BLaER1 (cell line): ENCODE measurements around the gene XPA.

Experiments
- H3K27ac ChIP-seq: shearing (Covaris generic); formaldehyde crosslinking; 2 replicates; pipeline ENCODE4 v1.8.1; 2022
- H3K27me3 ChIP-seq: shearing (Covaris generic); formaldehyde crosslinking; 2 replicates; pipeline ENCODE4 v1.8.1; 2022
- H3K36me3 ChIP-seq: shearing (Covaris generic); formaldehyde crosslinking; 2 replicates; pipeline ENCODE4 v1.8.1; 2022
- H3K4me1 ChIP-seq: shearing (Covaris generic); formaldehyde crosslinking; 2 replicates; pipeline ENCODE4 v1.8.1; 2022
- H3K4me2 ChIP-seq: shearing (Covaris generic); formaldehyde crosslinking; 2 replicates; pipeline ENCODE4 v1.8.1; 2022
- H3K4me3 ChIP-seq: shearing (Covaris generic); formaldehyde crosslinking; 2 replicates; pipeline ENCODE4 v1.8.1; 2022
- H3K9ac ChIP-seq: shearing (Covaris generic); formaldehyde crosslinking; 2 replicates; pipeline ENCODE4 v1.8.1; 2022
- H3K9me3 ChIP-seq: shearing (Covaris generic); formaldehyde crosslinking; 2 replicates; pipeline ENCODE4 v1.8.1; 2022
- H4K20me1 ChIP-seq: shearing (Covaris generic); formaldehyde crosslinking; 2 replicates; pipeline ENCODE4 v1.8.1; 2022
- Cebpa-rat ChIP-seq: shearing (Covaris generic); IDR thresholded peaks from 2 replicates; pipeline ENCODE4 v1.8.1; 2022

Gene XPA

DNA sequence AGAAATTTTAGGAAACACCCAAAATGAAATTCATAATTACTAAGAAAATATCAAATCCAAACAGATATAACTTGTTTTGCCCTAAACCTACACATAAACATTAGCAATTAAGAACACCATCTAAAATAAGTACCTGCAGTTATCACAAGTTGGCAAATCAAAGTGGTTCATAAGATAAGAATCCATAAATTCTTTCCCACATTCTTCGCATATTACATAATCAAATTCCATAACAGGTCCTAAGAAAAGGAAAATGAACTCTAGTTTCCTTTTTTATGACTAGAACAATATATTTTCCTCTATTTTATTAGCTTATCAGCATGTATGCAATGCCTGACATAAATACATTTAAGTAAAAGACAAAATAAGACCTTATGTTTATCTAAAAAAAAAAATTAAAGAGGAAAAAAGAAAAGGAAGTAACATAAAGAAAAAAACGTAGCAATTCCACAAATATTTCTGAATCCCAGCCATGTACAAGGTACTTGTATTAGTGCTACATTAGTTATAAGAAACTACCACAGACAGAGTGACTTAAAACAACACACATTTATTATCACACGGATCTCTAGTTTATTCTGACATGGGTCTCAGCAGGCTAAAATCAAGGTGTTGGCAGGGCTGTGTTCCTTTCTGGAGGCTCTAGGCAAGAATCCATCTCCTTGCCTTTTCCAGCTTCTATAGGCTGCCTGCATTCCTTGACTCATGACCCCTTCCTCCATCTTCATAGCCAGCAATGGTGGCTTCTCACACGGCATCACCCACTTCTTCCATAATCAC lies 7.5 kb downstream of the XPA start:
- H3K36me3 ChIP-seq: peaks cover 60% of the 10 kb centered on the region
- H3K27ac ChIP-seq: no peak overlapping the region
- no peaks in the 10 kb centered on the region for H3K27me3 ChIP-seq
- no peak overlapping the region for H3K4me2 ChIP-seq
- no peak overlapping the region for H3K4me3 ChIP-seq
- no peak overlapping the region for H3K9ac ChIP-seq
- TF ChIP-seq Cebpa-rat: no peak
- no peaks in the 10 kb centered on the region for H3K9me3 ChIP-seq
- H3K4me1 ChIP-seq: peaks cover 7% of the 10 kb centered on the region
- peaks cover 45% of the 10 kb centered on the region for H4K20me1 ChIP-seq

GRCh38 chr9:97688654-97689053 lies 8.5 kb downstream of the XPA start:
- no peak overlapping the region for H3K27ac ChIP-seq
- peaks cover 36% of the 10 kb centered on the region; the same call in 1 of the 2 replicates for H4K20me1 ChIP-seq
- H3K4me2 ChIP-seq: no peak overlapping the region
- no peak overlapping the region for H3K9ac ChIP-seq
- H3K4me3 ChIP-seq: no peak overlapping the region
- H3K9me3 ChIP-seq: no peaks in the 10 kb centered on the region
- H3K27me3 ChIP-seq: no peaks in the 10 kb centered on the region
- H3K36me3 ChIP-seq: peaks cover 70% of the 10 kb centered on the region
- no peak for TF ChIP-seq Cebpa-rat
- H3K4me1 ChIP-seq: no peaks in the 10 kb centered on the region

GRCh38 chr9:97682242-97682641 lies 14.9 kb downstream of the XPA start:
- Histone ChIP-seq H4K20me1 (peaks cover 26% of the 10 kb centered on the region), H3K27ac (no peak overlapping the region), H3K4me1 (no peaks in the 10 kb centered on the region), H3K27me3 (no peaks in the 10 kb centered on the region), H3K9me3 (no peaks in the 10 kb centered on the region), H3K36me3 (peaks cover 81% of the 10 kb centered on the region), H3K4me2 (no peak overlapping the region), H3K4me3 (no peak overlapping the region), H3K9ac (no peak overlapping the region)
- TF ChIP-seq Cebpa-rat: no peak

DNA sequence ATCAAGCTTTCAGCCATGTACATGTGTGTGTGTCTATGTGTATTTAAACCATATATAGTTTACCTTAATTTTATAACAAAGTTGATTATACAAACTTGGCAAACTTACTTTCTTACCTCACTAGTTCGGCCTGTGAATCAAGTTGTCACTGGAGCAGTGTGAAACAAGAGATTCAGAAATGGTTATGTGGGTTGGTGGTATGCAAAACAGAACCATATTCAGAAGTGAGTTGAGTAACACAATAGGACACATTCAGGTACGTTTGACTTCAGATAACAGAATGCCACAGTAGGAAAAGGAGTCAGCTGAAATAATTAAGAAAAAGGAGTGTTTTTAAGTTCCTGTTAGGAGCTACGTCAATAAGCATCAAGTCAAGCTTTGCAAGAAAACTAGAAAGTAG lies 21.5 kb downstream of the XPA start:
- Histone ChIP-seq H3K4me2 (no peak overlapping the region), H3K27me3 (no peaks in the 10 kb centered on the region), H3K4me1 (no peaks in the 10 kb centered on the region), H3K27ac (no peak overlapping the region), H3K36me3 (peaks cover 98% of the 10 kb centered on the region), H3K9me3 (no peaks in the 10 kb centered on the region), H4K20me1 (peaks cover 40% of the 10 kb centered on the region), H3K9ac (no peak overlapping the region), H3K4me3 (no peak overlapping the region)
- TF ChIP-seq Cebpa-rat: no peak

GRCh38 chr9:97673922-97674321 lies 23.2 kb downstream of the XPA start:
- Histone ChIP-seq H3K27me3 (no peaks in the 10 kb centered on the region), H3K4me2 (no peak overlapping the region), H4K20me1 (peaks cover 47% of the 10 kb centered on the region), H3K4me1 (no peaks in the 10 kb centered on the region), H3K36me3 (peaks cover 100% of the 10 kb centered on the region), H3K9me3 (no peaks in the 10 kb centered on the region), H3K9ac (no peak overlapping the region), H3K4me3 (no peak overlapping the region), H3K27ac (no peak overlapping the region)
- TF ChIP-seq Cebpa-rat: no peak

- peaks cover 36% of the 10 kb centered on the region for H4K20me1 ChIP-seq
- TF ChIP-seq Cebpa-rat: no peak
- no peak overlapping the region for H3K4me3 ChIP-seq
- no peaks in the 10 kb centered on the region for H3K9me3 ChIP-seq
- no peak overlapping the region for H3K27ac ChIP-seq
- H3K36me3 ChIP-seq: peaks cover 100% of the 10 kb centered on the region
- no peak overlapping the region for H3K9ac ChIP-seq
- H3K4me2 ChIP-seq: no peak overlapping the region
- no peaks in the 10 kb centered on the region for H3K4me1 ChIP-seq
- H3K27me3 ChIP-seq: no peaks in the 10 kb centered on the region
These were observed 24.7 kb downstream of the XPA start for GRCh38 chr9:97672403-97672802.

DNA sequence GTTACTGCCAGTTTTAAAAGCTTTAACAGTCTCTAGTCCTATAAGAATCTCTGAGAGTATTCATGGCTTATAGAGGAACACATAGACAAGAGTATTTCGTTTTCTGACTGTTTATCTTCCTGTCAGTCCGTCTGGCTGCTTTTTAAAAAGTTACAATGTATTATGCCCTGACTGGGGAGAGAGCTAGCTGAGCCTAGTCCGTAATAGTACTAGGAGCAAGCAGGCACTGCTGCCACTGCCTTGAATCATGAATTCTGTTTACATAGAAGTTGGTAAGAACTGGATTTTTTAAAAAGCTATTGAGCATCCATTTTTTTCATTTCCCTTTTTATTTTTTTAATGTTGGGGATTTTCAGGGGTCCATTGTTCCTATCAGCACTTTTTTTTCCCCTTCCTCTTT lies 26.6 kb downstream of the XPA start:
- Histone ChIP-seq H3K27ac (no peak overlapping the region), H4K20me1 (peaks cover 46% of the 10 kb centered on the region), H3K9ac (no peak overlapping the region), H3K9me3 (no peaks in the 10 kb centered on the region), H3K4me2 (no peak overlapping the region), H3K4me3 (no peak overlapping the region), H3K4me1 (peaks cover 5% of the 10 kb centered on the region; the same call in 1 of the 2 replicates), H3K36me3 (peaks cover 100% of the 10 kb centered on the region), H3K27me3 (no peaks in the 10 kb centered on the region)
- no peak for TF ChIP-seq Cebpa-rat

DNA sequence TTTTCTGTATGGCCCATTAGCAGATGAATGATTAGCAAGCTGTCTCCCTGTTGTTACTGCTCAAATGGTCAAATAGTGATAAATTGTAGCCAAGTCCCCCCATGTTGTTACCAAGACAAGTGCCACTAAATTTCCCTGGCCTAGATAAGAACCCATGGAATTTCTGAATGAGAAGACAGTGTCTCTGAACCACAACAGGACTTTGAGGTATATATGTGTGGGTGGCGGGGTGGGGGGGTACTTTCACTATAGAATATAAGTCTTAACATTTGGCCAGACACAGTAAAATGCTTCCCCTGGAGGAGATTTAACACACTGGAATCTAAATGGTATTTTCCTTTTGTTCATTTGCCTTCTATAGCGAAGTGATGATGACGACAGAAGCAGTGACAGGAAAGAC lies 28.7 kb downstream of the XPA start:
- no peak overlapping the region for H3K4me3 ChIP-seq
- H3K36me3 ChIP-seq: peaks cover 99% of the 10 kb centered on the region
- H3K9me3 ChIP-seq: no peaks in the 10 kb centered on the region
- H3K27me3 ChIP-seq: no peaks in the 10 kb centered on the region
- H3K4me1 ChIP-seq: peaks cover 5% of the 10 kb centered on the region; the same call in 1 of the 2 replicates
- H3K4me2 ChIP-seq: no peak overlapping the region
- no peak for TF ChIP-seq Cebpa-rat
- no peak overlapping the region for H3K9ac ChIP-seq
- H4K20me1 ChIP-seq: peaks cover 35% of the 10 kb centered on the region
- H3K27ac ChIP-seq: no peak overlapping the region

DNA sequence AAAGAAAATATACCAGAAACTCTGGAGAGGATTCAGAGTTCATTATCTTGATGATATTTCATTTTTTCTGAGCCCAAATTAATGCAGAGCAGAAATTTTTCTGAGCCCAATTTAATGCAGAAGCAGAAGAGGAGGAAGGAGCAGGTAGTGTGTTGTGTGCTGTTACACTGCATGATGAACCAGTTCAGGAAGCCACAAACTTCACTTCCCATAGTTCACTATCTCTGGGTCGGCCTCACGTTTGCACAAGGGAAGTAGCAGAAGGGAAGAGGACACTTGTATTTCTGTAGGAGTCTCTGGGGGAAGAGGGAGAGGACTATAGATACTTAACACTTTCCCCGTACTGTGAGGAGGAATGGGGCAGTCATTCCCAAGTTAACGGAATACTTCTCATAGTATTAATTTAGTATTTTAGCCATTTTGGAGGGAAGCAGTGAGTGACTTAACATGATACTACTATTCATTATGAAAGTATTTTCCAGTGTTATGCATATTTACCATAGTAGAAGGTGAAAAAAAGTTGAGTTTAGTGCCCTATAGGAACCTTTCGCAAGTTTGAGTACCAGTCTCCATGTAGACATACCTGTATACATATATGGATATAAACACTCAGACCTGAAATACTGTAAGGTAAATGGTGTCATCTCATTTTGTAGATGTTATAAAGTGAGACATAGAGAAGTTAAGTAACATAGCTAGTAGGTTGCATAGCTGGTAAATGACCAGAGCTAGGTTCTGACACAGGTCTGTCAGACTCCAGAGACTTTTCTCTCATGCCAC lies 30.0 kb downstream of the XPA start:
- H3K4me1 ChIP-seq: peaks cover 5% of the 10 kb centered on the region; the same call in 1 of the 2 replicates
- H4K20me1 ChIP-seq: peaks cover 25% of the 10 kb centered on the region; the same call in 1 of the 2 replicates
- no peak overlapping the region for H3K4me2 ChIP-seq
- H3K27me3 ChIP-seq: no peaks in the 10 kb centered on the region
- peaks cover 99% of the 10 kb centered on the region for H3K36me3 ChIP-seq
- no peak overlapping the region for H3K9ac ChIP-seq
- H3K27ac ChIP-seq: no peak overlapping the region
- H3K9me3 ChIP-seq: no peaks in the 10 kb centered on the region
- no peak for TF ChIP-seq Cebpa-rat
- H3K4me3 ChIP-seq: no peak overlapping the region

GRCh38 chr9:97665742-97666141 lies 31.4 kb downstream of the XPA start:
- no peak overlapping the region for H3K4me2 ChIP-seq
- peaks cover 5% of the 10 kb centered on the region; the same call in 1 of the 2 replicates for H3K4me1 ChIP-seq
- H3K9me3 ChIP-seq: no peaks in the 10 kb centered on the region
- H3K27ac ChIP-seq: no peak overlapping the region
- no peaks in the 10 kb centered on the region for H3K27me3 ChIP-seq
- no peak overlapping the region for H3K9ac ChIP-seq
- H4K20me1 ChIP-seq: peaks cover 24% of the 10 kb centered on the region; the same call in 1 of the 2 replicates
- no peak for TF ChIP-seq Cebpa-rat
- no peak overlapping the region for H3K4me3 ChIP-seq
- H3K36me3 ChIP-seq: peaks cover 96% of the 10 kb centered on the region
